SK-N-SH (cell line): ENCODE data around the gene MAD1L1. TPM values are rescaled to one million over a fixed set of nuclear protein-coding genes. Genes with fewer than 3 reads are reported as not detected.

Source experiments
- CTCF ChIA-PET: fragments of 300-600, 350-600 bp; formaldehyde crosslinking; extraction: SDS; loops from one replicate; lab custom pipeline; 2021; lab: Yijun Ruan, JAX
- POLR2A ChIA-PET: fragments of 350-600 bp; sonication (Branson Sonifier 250); formaldehyde crosslinking; extraction: SDS; loops from one replicate; lab custom pipeline; 2020; ENCODE audit warnings: antibody characterized with exemption, inconsistent platforms; lab: Yijun Ruan, JAX
- DNase-seq: peaks from one replicate; pipeline ENCODE4 v3.0.0; 2012
- H2AFZ ChIP-seq: fragments of 200-600 bp; sonication (generic); 2 replicates; pipeline ENCODE4 v1.8.1; 2016; ENCODE audit warnings: antibody characterized with exemption, mild to moderate bottlenecking, low read depth
- H3F3A ChIP-seq: fragments of 200-600 bp; sonication (generic); replicated peaks from 2 replicates; pipeline ENCODE3; 2016; ENCODE audit warnings: antibody characterized with exemption, mild to moderate bottlenecking; ENCODE audit not compliant: insufficient read depth
- H3K27ac ChIP-seq, 2 experiments: fragments of 200-500 bp in 1 of 2; fragments of 200-600 bp in 1 of 2; sonication (Bioruptor generic) in 1 of 2; sonication (generic), shearing (Covaris generic) in 1 of 2; 2 replicates each; pipeline versions ENCODE4 v1.5.1 to v1.6.1; 2014 to 2016; ENCODE audit warnings: low read depth in 2 of 2, inconsistent platforms in 1 of 2, low read length in 1 of 2, mild to moderate bottlenecking in 1 of 2, mixed read lengths in 1 of 2
- H3K27me3 ChIP-seq: fragments of 200-600 bp; sonication (generic), shearing (Covaris generic); 2 replicates; pipeline ENCODE4 v1.6.1; 2016; ENCODE audit warnings: mixed run types; ENCODE audit not compliant: insufficient read depth
- H3K36me3 ChIP-seq, 2 experiments: fragments of 200-500 bp in 1 of 2; fragments of 200-600 bp in 1 of 2; sonication (Bioruptor generic) in 1 of 2; sonication (generic) in 1 of 2; replicated peaks in 1 of 2; 2 replicates each; pipeline versions ENCODE3 to v1.5.1; 2014 to 2016; ENCODE audit warnings: low read length in 1 of 2, mild to moderate bottlenecking in 1 of 2; ENCODE audit not compliant: insufficient read depth in 2 of 2, control insufficient read depth in 1 of 2
- H3K4me1 ChIP-seq, 2 experiments: fragments of 200-500 bp in 1 of 2; fragments of 200-600 bp in 1 of 2; sonication (Bioruptor generic) in 1 of 2; sonication (generic), shearing (Covaris generic) in 1 of 2; 2 replicates each; pipeline versions ENCODE4 v1.5.1 to v1.6.1; 2014 to 2016; ENCODE audit warnings: low read depth in 1 of 2, low read length in 1 of 2, mixed run types in 1 of 2; ENCODE audit not compliant: insufficient read depth in 2 of 2, control insufficient read depth in 1 of 2
- H3K4me2 ChIP-seq: fragments of 200-600 bp; sonication (generic), shearing (Covaris generic); 2 replicates; pipeline ENCODE4 v1.6.1; 2017; ENCODE audit warnings: mixed run types
- H3K4me3 ChIP-seq, 2 experiments: fragments of 200-500 bp in 1 of 2; fragments of 200-600 bp in 1 of 2; sonication (Bioruptor generic) in 1 of 2; sonication (generic), shearing (Covaris generic) in 1 of 2; 2 replicates each; pipeline versions ENCODE4 v1.5.1 to v1.8.1; 2014 to 2016; ENCODE audit warnings: low read depth in 2 of 2, inconsistent platforms in 1 of 2, low read length in 1 of 2, mild to moderate bottlenecking in 1 of 2, mixed read lengths in 1 of 2, moderate library complexity in 1 of 2
- H3K79me2 ChIP-seq: fragments of 200-600 bp; sonication (generic); 2 replicates; pipeline ENCODE4 v1.8.1; 2017; ENCODE audit warnings: mild to moderate bottlenecking; ENCODE audit not compliant: insufficient read depth
- H3K9ac ChIP-seq: fragments of 200-600 bp; sonication (generic); 2 replicates; pipeline ENCODE4 v1.6.1; 2017; ENCODE audit warnings: mixed run types
- H3K9me2 ChIP-seq: fragments of 200-600 bp; sonication (generic); 2 replicates; pipeline ENCODE4 v1.6.1; 2017; ENCODE audit warnings: mixed run types
- H3K9me3 ChIP-seq: fragments of 200-600 bp; sonication (generic); 2 replicates; pipeline ENCODE4 v1.6.1; 2017; ENCODE audit warnings: mixed run types, mild to moderate bottlenecking, moderate library complexity
- H4K20me1 ChIP-seq: fragments of 200-600 bp; sonication (generic); 2 replicates; pipeline ENCODE4 v1.6.1; 2017; ENCODE audit warnings: mild to moderate bottlenecking, mixed run types; ENCODE audit not compliant: insufficient read depth
- ELF1 ChIP-seq: IDR thresholded peaks from 2 replicates; pipeline ENCODE4 v1.4.0; 2012
- EP300 ChIP-seq, 2 experiments: IDR thresholded peaks; 2 replicates each; pipeline versions ENCODE4 v1.4.0 to v1.6.1; 2012; ENCODE audit warnings: borderline replicate concordance in 1 of 2, low read depth in 1 of 2, low read length in 1 of 2
- FOSL2 ChIP-seq: IDR thresholded peaks from 2 replicates; pipeline ENCODE4 v1.4.0; 2012; ENCODE audit warnings: low read depth, mild to moderate bottlenecking, moderate library complexity, borderline replicate concordance
- GABPA ChIP-seq: IDR thresholded peaks from 2 replicates; pipeline ENCODE4 v1.4.0; 2012; ENCODE audit warnings: low read depth, mild to moderate bottlenecking
- MEF2A ChIP-seq: IDR thresholded peaks from 2 replicates; pipeline ENCODE4 v1.4.0; 2012; ENCODE audit warnings: low read depth, borderline replicate concordance
- REST ChIP-seq: IDR thresholded peaks from 2 replicates; pipeline ENCODE4 v1.6.1; 2012; ENCODE audit warnings: mild to moderate bottlenecking, low read depth, low read length, moderate library complexity
- SIN3A ChIP-seq: IDR thresholded peaks from 2 replicates; pipeline ENCODE4 v1.6.1; 2012; ENCODE audit warnings: low read depth, mild to moderate bottlenecking, low read length, moderate library complexity, borderline replicate concordance
- SMC3 ChIP-seq: IDR thresholded peaks from 2 replicates; pipeline ENCODE4 v1.6.1; 2012; ENCODE audit warnings: low read depth, low read length, improper control_type of control experiment
- TAF1 ChIP-seq: IDR thresholded peaks from 2 replicates; pipeline ENCODE4 v1.6.1; 2012; ENCODE audit warnings: low read depth, mild to moderate bottlenecking, low read length, moderate library complexity, borderline replicate concordance
- USF2 ChIP-seq: fragments of 150-350 bp; IDR thresholded peaks from 2 replicates; pipeline ENCODE4 v1.6.1; 2017; ENCODE audit warnings: antibody characterized with exemption, low read length, low read depth, borderline replicate concordance
- WGBS: methylation state at CpG from one replicate; pipeline ENCODE4 v1.1.6; 2017; ENCODE audit warnings: low lambda C conversion rate; 5-methylcytosine and 5-hydroxymethylcytosine counted together
- polyA plus RNA-seq, 3 experiments: library from polyadenylated mRNA; depleted of rRNA; stranded (reverse); fragments of >200 nt; gene quantifications; 2 replicates each; pipeline ENCODE4 v1.2.3, GENCODE V29; 2012
- TF ChIP-seq, protein P1 (sequence below): fragments of 200-600 bp; sonication (generic); IDR thresholded peaks from 2 replicates; pipeline ENCODE4 v1.6.1; 2017; ENCODE audit warnings: antibody characterized with exemption, mild to moderate bottlenecking, moderate library complexity
- TF ChIP-seq, protein P2 (sequence below): IDR thresholded peaks from 2 replicates; pipeline ENCODE4 v1.4.0; 2012; ENCODE audit warnings: low read depth, borderline replicate concordance
- TF ChIP-seq, protein P3 (sequence below): IDR thresholded peaks from 2 replicates; pipeline ENCODE4 v1.4.0; 2012; ENCODE audit warnings: low read depth

The MAD1L1 gene
- polyA plus RNA-seq, 1 of the 3 experiments (the other 2 are of a cell fraction) = 46.2 TPM

- no peak overlapping the region for H2AFZ ChIP-seq
- no peak overlapping the region for H3K4me3 ChIP-seq
- no peaks in the 10 kb centered on the region for H3K36me3 ChIP-seq
- CTCF ChIA-PET = no interaction called here
- POLR2A ChIA-PET = no interaction called here
- TF ChIP-seq MEF2A (no peak), TAF1 (no peak), GABPA (no peak), ELF1 (no peak), SMC3 (no peak), REST (no peak), USF2 (no peak), EP300 (IDR thresholded peaks at IDR 0.05; ENCODE audit: borderline replicate concordance in 1 of 2, low read depth in 1 of 2, low read length in 1 of 2) (no peak), FOSL2 (no peak), SIN3A (no peak)
- TF ChIP-seq, protein P1, sequence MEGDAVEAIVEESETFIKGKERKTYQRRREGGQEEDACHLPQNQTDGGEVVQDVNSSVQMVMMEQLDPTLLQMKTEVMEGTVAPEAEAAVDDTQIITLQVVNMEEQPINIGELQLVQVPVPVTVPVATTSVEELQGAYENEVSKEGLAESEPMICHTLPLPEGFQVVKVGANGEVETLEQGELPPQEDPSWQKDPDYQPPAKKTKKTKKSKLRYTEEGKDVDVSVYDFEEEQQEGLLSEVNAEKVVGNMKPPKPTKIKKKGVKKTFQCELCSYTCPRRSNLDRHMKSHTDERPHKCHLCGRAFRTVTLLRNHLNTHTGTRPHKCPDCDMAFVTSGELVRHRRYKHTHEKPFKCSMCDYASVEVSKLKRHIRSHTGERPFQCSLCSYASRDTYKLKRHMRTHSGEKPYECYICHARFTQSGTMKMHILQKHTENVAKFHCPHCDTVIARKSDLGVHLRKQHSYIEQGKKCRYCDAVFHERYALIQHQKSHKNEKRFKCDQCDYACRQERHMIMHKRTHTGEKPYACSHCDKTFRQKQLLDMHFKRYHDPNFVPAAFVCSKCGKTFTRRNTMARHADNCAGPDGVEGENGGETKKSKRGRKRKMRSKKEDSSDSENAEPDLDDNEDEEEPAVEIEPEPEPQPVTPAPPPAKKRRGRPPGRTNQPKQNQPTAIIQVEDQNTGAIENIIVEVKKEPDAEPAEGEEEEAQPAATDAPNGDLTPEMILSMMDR = no peak
- TF ChIP-seq, protein P2, sequence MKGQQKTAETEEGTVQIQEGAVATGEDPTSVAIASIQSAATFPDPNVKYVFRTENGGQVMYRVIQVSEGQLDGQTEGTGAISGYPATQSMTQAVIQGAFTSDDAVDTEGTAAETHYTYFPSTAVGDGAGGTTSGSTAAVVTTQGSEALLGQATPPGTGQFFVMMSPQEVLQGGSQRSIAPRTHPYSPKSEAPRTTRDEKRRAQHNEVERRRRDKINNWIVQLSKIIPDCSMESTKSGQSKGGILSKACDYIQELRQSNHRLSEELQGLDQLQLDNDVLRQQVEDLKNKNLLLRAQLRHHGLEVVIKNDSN = no peak
- TF ChIP-seq, protein P3, sequence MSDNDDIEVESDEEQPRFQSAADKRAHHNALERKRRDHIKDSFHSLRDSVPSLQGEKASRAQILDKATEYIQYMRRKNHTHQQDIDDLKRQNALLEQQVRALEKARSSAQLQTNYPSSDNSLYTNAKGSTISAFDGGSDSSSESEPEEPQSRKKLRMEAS = no peak
- no peaks in the 10 kb centered on the region for H3F3A ChIP-seq
- H3K27me3 ChIP-seq = 0 out of 2 replicates have a peak, but pooled peaks cover 6% of the 10 kb centered on the region
- H3K4me1 ChIP-seq = no peaks in the 10 kb centered on the region
- no peaks in the 10 kb centered on the region for H3K9me2 ChIP-seq
- no peak overlapping the region for H3K4me2 ChIP-seq
- 30% methylated on average over 11 of the region's 14 CpGs for WGBS
- H3K79me2 ChIP-seq = no peaks in the 10 kb centered on the region
- H3K9ac ChIP-seq = no peak overlapping the region
- H4K20me1 ChIP-seq = no peaks in the 10 kb centered on the region
- H3K9me3 ChIP-seq = 0 out of 2 replicates have a peak, but pooled peaks cover 9% of the 10 kb centered on the region
- H3K27ac ChIP-seq = no peak overlapping the region
- DNase-seq = no peak
These were observed 453.3 kb downstream of the MAD1L1 start for GRCh38 chr7:1779445-1779844.
